GM21717 (cell line): ENCODE results near the gene SAMD4B.
"Not testable (repeated sequence)": the region's sequence is repeated elsewhere in the genome, so short reads cannot be mapped to it uniquely, and the experiment has no call there.

Experiments
- ATAC-seq: cut with Tn5 transposase; IDR thresholded peaks from one replicate; pipeline ENCODE4 v1.9.1; 2021; ENCODE audit warnings: mild to moderate bottlenecking, moderate library complexity; ENCODE audit not compliant: unreplicated experiment

Gene SAMD4B

GRCh38 chr19:39333507-39333906 lies 8.7 kb upstream of the SAMD4B start:
- no peak for ATAC-seq

GRCh38 chr19:39334444-39334976 lies 7.7 kb upstream of the SAMD4B start:
- ATAC-seq, result no peak

GRCh38 chr19:39335168-39335548 lies 7.1 kb upstream of the SAMD4B start:
- ATAC-seq, result no peak

- no peak for ATAC-seq
These were observed 5.7 kb upstream of the SAMD4B start for GRCh38 chr19:39336483-39336882.

GRCh38 chr19:39339674-39340073 lies 2.5 kb upstream of the SAMD4B start:
- no peak for ATAC-seq

- not testable (repeated sequence) for ATAC-seq
These were observed 2.1 kb upstream of the SAMD4B start for GRCh38 chr19:39340156-39340555.

GRCh38 chr19:39341129-39341718 lies 997 bp upstream of the SAMD4B start:
- ATAC-seq, result no peak

GRCh38 chr19:39342647-39343305 lies 555 bp downstream of the SAMD4B start:
- peak; percentile 9 for ATAC-seq

GRCh38 chr19:39345956-39346355 lies 3.7 kb downstream of the SAMD4B start:
- ATAC-seq, result no peak

- ATAC-seq, result no peak
These were observed 5.3 kb downstream of the SAMD4B start for GRCh38 chr19:39347332-39348164.

GRCh38 chr19:39349326-39349725 lies 7.1 kb downstream of the SAMD4B start:
- ATAC-seq, result no peak

- ATAC-seq, result no peak
These were observed 7.9 kb downstream of the SAMD4B start for GRCh38 chr19:39350156-39350555.

GRCh38 chr19:39351537-39352064 lies 9.4 kb downstream of the SAMD4B start:
- ATAC-seq, result no peak

GRCh38 chr19:39352381-39353255 lies 10.4 kb downstream of the SAMD4B start:
- no peak for ATAC-seq

GRCh38 chr19:39355253-39355652 lies 13.0 kb downstream of the SAMD4B start:
- no peak for ATAC-seq

- no peak for ATAC-seq
These were observed 13.9 kb downstream of the SAMD4B start for GRCh38 chr19:39356073-39356472.

- no peak for ATAC-seq
These were observed 14.4 kb downstream of the SAMD4B start for GRCh38 chr19:39356647-39357046.

GRCh38 chr19:39359026-39359425 lies 16.8 kb downstream of the SAMD4B start:
- no peak for ATAC-seq

GRCh38 chr19:39360599-39360998 lies 18.4 kb downstream of the SAMD4B start:
- no peak for ATAC-seq
